ENCODE measurements around the gene ADD1.
"Not testable (repeated sequence)": the region's sequence is repeated elsewhere in the genome, so short reads cannot be mapped to it uniquely, and the experiment has no call there.

GRCh38 chr4:2916696-2917095 lies 73.1 kb downstream of the ADD1 start:
- TF ChIP-seq CTCF (IDR thresholded peaks at IDR 0.05); EZH2 (IDR thresholded peaks at IDR 0.05; ENCODE audit: borderline replicate concordance, insufficient read depth, low read depth, low read length, poor library complexity, severe bottlenecking): not testable (repeated sequence)
